OCI-LY7 (cell line): Measurements from ENCODE around the gene ROBO1.

ENCODE experiments used
- EZH2phosphoT487 ChIP-seq: fragments of 200-600 bp; sonication (generic); IDR thresholded peaks from 2 replicates; pipeline ENCODE4 v1.6.1; 2018; ENCODE audit warnings: low read depth, borderline replicate concordance, mild to moderate bottlenecking, mixed run types, antibody characterized with exemption, low read length, moderate library complexity, mixed read lengths
- TF ChIP-seq, protein P1 (sequence below): fragments of 200-600 bp; sonication (generic); conservative IDR thresholded peaks from 2 replicates; pipeline ENCODE4 v1.5.1; 2014; ENCODE audit warnings: mild to moderate bottlenecking, antibody characterized with exemption, low read length, moderate library complexity, mixed read lengths

DNA sequence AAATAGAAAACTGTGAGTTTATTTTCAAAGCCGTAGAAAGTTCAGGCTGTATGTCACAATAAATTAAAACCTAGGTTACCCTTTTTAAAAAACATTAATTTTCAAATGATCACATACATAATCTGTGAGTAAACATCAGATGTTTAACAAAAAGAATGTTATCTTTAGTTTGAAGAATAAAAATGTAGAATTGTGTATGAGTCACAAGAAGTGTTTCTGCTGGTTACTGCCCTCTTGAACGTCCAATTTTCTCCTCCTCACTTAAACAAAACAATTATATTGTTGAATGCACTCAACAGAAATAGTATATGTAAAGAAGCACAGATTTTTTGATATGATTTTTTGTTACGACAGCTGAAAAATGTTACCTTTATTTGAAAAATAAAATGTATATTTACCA is 855.1 kb downstream of the ROBO1 start:
- TF ChIP-seq, protein P1, sequence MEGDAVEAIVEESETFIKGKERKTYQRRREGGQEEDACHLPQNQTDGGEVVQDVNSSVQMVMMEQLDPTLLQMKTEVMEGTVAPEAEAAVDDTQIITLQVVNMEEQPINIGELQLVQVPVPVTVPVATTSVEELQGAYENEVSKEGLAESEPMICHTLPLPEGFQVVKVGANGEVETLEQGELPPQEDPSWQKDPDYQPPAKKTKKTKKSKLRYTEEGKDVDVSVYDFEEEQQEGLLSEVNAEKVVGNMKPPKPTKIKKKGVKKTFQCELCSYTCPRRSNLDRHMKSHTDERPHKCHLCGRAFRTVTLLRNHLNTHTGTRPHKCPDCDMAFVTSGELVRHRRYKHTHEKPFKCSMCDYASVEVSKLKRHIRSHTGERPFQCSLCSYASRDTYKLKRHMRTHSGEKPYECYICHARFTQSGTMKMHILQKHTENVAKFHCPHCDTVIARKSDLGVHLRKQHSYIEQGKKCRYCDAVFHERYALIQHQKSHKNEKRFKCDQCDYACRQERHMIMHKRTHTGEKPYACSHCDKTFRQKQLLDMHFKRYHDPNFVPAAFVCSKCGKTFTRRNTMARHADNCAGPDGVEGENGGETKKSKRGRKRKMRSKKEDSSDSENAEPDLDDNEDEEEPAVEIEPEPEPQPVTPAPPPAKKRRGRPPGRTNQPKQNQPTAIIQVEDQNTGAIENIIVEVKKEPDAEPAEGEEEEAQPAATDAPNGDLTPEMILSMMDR: no peak
- no peak for TF ChIP-seq EZH2phosphoT487
